EH (cell line): ENCODE data around the gene DDX3X.
A peak's percentile ranks its signal among the peaks of the same experiment; 100 is the strongest.
"Not testable (repeated sequence)": the region's sequence is repeated elsewhere in the genome, so short reads cannot be mapped to it uniquely, and the experiment has no call there.

Source experiments
- DNase-seq: peaks from one replicate; pipeline ENCODE4 v3.0.0-alpha.2; 2015; ENCODE audit warnings: low read depth

The DDX3X gene

DNA sequence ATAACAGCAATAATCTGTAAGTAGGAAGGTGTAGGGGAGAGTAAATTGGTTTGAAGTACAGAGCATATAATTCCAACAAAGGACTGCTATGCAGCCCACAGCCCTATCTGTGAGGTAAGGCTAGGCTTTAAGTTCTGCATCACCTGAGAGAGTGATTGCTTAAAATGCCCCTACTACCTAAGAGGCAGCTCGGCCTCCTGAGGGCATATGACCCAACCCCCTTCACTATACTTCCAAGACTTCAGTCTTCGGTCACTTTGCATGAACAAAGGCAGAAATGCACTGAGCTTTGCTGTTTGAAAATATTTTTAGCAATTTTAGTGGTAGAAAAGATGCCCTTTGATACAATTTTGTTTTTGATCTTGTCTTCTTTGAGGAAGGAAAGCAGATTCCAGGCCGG lies 4.9 kb upstream of the DDX3X start:
- DNase-seq = no peak

DNA sequence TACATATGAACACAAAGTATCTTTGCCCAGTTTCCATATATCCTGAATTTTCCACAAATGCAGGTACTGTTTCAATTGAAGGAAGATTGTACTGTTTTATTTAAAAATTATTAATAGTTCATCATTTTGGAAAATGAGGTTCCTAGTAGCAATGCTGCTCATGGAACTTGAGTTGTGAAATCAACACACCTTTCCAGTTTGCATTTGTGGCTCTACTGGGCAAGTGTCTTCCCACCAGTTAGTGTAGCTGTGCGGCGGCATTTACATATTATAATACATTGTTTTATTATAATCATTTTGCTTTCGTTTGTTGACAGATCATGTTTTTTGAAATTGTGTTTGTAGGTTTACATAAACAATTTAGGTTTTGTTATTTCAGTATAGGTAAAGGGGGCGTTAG lies 2.0 kb upstream of the DDX3X start:
- DNase-seq = no peak

DNA sequence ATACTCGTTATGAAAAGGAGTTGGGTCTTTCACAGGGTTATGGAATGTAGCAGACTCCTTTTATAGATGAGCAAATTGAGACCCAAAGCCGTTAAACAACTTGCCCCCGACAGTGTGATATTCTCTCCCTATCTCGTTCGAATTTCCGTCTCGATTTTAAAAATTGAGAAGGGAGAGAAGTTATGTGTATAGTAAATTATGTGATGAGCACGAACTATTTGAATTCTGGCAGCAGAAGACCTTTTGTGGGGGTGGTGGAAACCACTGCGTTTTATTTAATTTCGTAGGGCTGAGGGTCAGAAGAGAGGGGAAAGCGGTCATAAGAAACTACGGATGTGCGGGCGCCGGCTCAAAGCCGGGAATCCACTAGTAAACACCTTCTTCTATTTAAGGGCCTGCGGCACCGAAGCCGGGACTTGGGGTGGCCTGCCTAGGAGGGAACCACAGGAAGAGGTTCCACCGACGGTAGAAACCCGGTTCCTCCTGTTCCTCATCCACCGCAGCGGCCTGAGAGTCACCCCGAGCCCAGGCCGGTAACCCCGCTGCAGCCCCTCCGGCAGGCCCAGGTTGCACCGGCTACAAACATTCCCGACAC lies 1.5 kb upstream of the DDX3X start:
- DNase-seq = peak; percentile 48

DNA sequence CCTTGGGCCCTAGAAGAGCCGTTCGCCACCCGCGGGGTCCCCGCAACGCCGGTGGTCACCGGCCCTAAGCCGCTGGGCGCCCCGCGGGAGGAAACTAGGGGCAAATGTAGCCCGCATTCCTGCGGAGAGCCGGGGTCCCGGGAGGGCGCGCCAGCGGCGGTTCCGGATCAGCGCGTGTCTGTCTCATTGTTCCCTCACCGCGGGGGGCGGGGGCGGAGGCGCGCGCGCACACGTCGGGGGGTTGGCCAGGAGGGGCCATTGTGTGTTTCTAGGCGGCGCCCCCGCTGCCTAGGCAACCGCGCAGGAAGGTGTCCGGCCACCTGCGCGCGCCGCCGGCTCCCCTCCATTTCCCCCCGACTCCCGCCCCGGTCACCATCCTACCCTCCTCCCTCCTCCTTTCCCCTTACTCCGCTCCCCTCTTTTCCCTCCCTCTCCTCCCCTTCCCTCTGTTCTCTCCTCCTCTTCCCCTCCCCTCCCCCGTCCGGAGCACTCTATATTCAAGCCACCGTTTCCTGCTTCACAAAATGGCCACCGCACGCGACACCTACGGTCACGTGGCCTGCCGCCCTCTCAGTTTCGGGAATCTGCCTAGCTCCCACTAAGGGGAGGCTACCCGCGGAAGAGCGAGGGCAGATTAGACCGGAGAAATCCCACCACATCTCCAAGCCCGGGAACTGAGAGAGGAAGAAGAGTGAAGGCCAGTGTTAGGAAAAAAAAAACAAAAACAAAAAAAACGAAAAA lies 789 bp upstream of the DDX3X start:
- DNase-seq = peak; percentile 86

DNA sequence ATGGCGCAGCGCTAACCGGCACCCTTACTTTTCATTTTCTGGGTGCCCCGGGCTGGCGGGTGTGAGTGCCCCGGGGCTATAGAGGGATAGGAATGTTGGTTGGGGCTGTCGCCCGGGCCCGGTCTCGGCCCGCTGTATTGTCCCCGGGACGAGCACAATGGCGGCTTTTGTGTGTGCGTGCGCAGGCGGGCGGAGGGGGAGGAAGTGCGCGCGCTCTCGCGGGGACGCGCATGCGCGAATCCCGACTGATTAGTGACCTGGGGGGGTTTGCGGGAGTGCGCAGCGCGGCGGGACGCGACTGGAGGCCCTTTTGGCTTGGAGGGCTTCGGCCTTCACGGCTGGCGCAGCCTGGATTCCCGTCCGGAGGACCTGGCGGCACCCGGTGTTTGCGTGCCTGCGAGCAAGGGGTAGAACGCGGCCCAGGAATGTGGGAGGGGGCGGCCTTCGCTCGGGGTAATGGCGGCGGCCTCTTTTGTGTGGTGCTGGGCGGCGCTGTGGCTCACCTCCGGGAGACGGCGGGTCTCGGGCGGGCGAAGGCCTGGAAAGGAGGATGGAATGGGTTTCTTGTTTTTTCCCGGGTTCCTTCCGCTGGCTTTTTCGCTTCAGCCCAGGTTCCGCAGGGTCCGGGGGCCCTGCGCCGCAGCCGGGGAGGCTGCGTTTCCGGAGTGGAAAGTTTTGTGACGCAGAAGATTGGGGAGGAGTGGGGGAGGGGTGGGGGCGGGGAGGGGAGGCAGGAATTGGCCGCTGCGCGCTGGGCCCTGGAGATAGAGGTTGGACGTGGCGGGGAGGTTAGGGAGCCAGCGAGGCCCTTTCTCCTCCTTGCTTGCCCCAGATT lies 618 bp downstream of the DDX3X start:
- DNase-seq = peak; percentile 73

DNA sequence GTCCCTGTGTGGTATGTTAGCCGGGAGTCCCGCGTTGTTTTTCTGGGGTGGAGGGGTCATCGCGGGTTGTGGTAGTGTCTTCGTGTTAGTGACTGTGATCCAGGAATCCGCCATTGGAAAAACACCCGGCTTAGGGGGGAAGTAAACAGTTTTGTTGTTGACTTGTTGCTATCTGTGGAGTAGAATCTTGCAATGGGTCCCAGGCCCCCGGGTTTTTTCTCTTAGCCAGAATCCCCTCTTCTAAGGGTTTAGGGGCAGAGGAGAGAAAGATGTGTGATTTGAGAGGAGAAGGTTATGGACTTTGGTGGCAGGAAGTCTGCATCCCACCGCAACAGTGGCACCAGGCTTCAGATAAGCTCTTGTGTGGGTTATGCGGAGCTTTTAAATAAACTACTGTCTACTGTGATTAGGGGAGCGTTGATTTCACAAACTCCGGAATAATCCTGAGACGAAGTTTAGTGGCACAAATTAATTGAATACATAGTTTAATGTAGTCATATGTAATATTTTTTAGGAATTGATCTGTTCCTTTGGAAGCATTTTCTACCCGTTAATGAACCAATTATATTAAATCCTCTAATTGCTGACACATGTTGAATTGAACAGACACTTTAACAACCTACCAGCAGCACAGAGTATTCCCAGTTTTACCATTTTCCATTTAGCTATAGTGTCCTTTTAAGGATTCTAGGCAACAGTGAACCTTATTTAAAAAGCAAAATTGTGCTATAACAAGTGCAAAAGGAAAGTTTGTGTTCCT lies 1.4 kb downstream of the DDX3X start:
- DNase-seq = peak; percentile 32

DNA sequence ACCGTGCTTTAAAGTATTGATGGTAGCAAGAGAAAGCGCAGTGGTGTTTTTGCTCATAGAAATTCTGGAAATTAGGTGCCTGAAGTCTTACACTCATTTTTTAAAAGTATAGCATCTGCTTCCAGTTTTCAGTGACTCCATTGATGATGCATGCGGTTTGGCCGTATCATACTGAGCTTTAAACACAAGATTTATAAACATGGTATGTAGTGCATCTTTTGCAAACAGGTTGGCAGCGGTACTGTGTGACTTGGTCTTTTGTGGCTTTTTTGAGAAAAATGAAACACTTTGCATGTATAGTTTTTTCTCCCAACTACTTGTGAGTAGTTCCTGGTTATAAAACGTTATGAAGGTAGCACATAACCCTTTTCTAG lies 2.0 kb downstream of the DDX3X start:
- peak; percentile 57 for DNase-seq

DNA sequence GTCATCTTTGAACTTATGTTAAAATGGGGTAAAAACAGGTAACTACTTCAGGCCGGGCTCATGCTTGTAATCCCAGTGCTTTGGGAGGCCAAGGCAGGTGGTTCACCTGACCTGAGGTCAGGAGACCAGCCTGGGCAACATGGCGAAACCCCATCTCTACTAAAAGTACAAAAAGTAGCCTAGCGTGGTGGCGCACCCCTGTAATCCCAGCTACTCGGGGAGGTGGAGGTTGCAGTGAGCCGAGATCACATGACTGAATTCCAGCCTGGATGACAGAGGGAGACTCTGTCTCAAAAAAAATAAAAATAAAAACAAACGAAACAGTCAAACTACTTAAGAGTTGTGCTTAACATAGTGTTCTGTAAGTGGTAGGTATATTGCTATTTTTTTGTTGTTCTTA lies 2.5 kb downstream of the DDX3X start:
- no peak for DNase-seq

DNA sequence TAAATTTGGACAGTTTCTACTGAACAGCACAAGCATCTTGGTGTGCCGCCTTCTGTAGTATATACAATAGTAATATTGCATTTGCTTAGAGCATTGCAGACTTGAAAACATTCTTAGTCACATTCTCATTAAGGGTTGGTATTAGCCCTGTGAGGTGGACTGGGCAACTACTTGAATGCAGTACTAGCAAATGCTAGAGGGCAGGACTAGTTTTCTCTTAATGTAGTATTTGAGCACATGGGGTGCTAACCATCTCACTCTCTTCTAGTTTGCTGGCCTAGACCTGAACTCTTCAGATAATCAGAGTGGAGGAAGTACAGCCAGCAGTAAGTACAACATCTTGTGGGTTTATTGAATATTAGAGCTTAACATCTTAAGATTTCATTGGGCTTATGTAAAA lies 3.2 kb downstream of the DDX3X start:
- DNase-seq = no peak

DNA sequence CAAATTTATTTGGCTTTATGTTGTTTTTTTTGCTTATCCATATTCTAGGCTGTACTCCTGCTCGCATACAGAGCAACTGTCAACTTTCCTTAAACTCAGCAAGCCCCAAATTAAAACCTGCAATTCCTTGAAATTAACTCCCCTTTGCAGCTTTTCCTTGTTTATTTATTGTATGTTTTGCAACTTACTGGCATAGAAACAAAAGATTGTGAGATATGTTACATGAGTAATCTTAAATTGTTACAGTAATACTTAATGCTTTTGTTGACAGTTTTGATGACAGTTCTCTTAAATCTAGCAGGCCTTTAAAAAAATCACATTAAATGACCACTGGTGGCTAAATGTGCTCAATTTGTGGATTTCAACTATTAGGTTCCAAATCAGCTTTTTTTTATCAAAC lies 4.5 kb downstream of the DDX3X start:
- DNase-seq = peak; percentile 31

DNA sequence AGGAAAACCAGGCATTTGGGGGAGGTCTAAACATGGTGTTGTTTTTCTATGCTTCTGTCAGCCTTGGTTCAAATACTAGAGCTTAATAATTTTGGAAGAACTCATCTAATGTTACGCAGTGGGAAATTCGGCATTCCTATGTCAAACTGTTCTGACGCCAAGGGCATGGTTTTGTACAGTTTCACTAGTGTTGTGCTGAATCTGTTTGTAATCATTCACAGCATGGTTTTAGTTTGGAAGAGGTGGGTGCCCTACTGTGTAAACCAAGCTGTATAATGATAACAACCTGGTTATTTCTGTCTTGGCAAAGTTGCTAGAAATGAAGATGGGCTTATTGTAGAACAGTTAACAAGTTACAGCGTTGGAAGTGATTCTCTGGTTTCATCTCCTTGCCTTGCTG lies 5.2 kb downstream of the DDX3X start:
- DNase-seq = no peak

DNA sequence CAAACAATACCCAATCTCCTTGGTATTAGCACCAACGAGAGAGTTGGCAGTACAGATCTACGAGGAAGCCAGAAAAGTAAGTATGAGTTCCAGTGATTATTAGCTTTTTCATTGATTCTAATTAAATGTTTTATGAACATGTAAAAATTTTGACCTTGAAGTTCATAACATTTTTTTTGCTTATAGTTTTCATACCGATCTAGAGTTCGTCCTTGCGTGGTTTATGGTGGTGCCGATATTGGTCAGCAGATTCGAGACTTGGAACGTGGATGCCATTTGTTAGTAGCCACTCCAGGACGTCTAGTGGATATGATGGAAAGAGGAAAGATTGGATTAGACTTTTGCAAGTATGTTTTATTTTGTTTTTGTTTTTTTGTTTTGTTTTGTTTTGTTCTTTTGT lies 10.1 kb downstream of the DDX3X start:
- no peak for DNase-seq

DNA sequence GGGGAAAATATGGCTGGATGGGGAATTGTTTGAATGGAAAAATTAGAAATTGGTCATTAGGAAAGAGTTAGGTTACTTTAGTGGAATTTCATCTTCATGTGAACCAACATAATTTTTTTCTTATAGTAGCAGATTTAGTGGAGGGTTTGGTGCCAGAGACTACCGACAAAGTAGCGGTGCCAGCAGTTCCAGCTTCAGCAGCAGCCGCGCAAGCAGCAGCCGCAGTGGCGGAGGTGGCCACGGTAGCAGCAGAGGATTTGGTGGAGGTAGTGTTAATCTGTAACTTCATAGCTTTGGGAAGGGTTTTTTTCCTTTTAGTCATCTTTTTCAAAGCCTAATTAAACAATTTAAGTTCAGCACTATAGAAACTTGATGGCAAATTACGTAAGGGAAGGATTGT lies 13.2 kb downstream of the DDX3X start:
- no peak for DNase-seq

DNA sequence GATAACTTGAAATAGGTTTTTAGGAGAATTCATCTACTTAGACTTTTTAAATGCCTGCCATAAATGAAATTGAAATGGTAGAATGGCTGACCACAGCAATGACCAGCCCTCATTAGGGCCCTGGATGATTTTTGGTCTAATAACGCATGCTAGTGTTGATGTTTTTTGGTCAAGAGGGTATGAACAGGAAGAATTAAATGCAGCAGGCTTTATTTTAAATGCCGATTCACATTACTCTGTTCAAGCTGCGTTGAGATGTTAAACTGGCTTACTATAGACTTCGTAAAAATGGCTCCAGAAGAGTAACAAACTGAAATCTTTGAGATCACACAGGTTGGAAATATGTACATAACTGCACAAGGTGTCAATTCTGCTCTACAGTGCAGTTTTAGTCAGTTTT lies 14.6 kb downstream of the DDX3X start:
- DNase-seq = no peak

DNA sequence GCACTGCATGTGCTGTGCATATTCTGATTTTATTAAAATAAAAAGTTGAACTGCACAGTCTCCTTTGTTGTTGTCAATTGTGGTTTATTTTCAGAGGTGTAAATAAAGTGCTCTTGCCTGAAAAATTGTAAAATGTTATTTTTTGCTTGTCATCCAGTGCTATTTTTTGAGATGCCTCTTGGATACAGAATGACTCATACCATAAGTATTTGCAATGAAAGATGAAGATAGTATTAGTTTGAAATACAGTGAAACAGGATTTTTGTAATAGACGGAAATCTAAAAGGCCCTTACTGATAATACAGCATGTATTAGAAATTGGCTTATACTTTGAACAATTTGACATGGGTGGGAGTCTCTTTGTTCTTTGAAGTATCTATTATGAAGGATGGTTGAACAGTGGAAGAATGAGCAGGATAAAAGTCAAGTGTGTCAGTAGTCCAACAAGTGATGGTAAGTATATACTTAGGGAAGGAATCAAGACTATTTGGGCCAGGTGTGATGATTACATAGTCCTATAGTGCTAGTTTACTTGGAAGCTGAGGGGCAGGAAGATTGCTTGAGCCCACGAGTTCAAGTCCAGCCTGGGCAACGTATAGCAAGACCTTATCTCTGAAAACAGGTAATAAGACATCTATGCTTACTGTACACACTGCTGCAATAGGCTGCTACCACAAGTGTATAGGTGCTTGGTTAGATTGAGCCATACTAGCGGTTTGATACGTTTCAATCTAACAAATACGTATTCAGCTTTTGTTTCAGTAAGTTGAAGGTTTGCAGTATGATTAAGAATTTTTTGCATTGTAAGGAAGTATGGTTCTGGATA lies 16.4 kb downstream of the DDX3X start:
- DNase-seq = peak; percentile 52

DNA sequence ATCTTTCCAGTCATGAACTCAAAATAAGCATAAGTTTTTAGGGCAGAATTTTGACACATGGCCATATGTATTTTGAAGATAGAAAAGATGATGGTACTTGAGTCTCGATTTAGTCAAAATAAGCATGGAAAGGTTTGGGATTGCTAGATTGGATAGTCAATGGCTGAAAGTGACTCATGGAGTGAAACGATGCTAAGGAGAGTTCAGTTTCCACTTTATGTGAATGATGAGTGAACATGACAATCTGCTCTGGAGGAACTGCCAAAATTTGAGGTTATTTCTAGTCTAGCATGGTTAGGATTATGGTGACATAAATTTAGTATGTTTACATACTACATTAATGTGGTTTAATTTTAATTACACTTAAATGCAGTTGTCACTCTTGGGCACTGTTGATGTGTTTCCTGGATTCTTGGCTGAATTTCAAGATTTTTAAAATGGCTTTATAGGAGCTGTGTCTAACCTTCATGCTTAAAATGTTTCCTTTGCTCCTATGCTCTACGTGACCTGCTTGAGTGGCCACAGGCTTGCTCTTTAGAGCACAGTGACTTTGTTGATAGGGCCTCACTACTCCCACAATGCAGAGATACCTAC lies 17.1 kb downstream of the DDX3X start:
- DNase-seq = peak; percentile 63

DNA sequence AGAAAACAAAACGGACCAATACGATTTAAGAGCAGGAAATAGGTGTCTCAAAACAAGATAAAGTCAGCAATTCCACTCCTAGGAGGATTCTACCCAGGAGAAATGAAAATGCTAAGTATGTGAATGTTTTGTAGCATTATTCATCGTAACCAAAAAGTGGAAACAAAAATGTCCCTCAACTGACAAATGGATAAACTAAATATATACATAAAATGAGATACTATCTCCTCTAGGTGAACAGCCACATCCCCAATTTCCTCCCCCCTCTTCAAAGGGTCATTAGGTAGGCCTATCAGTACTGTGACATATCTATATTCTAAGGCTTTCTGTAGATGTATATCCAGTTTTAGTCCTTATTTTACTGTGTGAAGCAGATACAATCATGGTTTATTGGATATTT lies 18.0 kb downstream of the DDX3X start:
- no peak for DNase-seq

DNA sequence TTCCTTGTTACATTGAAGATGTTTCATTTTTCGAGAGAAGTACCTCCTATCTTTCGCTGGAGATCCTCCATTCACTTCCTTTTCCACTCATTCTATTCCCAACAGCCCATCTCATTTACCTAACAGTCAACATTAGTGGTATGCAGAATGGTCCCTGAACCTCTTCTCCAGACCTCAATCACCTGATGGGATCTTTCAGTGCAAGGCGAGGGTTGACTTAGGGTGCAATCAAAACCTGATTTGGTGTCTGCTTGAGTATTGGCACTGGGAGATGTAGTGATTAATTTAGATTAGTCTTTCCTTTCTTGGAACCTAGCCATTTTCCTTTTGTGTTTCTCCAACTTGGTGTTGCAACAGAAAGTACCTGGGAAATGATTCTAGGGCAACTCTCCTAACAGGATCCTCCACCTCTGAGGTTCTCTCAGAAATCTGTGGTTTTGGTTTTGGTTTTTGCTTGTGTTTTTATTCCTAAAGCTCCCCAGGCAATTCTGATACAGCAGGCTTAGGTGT lies 18.4 kb downstream of the DDX3X start:
- no peak for DNase-seq

DNA sequence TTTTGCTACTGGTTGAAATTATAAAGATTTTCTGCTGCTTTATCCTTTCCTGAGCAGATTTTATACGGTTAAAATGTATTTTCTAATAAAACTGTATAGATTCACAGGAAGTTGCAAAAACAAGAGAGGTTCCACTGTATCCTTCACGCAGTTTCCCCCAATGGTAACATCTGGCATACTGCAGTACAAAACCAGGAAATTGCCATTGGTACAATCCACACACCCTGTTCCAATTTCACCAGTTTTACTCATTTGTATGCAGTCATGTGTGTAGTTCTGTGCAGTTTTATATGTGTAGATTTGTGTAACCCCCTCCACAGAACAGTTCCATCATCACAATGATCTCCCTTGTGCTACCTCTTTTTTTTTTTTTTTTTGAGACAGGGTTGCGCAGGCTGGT lies 20.0 kb downstream of the DDX3X start:
- DNase-seq = no peak

DNA sequence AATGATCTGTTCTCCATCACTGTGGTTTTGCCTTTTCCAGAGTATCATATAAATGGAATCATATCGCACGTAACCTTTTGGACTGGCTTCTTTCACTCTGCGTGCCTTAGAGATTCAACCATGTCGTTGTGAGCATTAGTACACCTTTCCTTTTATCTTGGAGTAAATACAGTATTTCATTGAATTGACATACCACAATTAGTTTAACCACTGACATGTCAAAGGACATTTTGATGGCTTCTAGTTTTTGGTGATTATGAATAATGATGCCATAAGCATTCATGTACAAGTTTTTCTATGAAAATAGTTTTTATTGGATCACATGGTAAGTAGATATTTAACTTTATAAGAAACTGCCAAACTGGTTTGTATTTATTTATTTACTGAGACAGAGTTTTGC lies 35.2 kb downstream of the DDX3X start:
- DNase-seq = no peak

DNA sequence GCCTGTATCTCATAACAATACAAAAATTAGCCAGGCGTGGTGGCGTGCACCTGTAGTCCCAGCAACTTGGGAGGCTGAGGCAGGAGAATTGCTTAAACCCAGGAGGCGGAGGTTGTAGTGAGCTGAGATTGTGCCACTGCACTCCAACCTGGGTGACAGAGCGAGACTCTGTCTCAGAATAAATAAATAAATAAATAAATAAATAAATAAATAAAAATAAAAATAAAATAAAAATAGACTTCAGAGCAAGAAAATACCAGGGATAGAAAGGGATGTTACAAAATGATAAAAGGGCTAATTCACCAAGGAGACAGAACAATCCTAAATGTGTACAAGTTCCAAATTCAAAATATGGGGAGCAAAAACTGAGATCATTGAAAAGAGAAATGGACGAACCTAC lies 37.6 kb downstream of the DDX3X start:
- not testable (repeated sequence) for DNase-seq
